ENCODE results near the gene EIF4G1. TPM values are rescaled to one million over a fixed set of nuclear protein-coding genes. Genes with fewer than 3 reads are reported as not detected.

Gene EIF4G1
- total RNA-seq, 4 donors from 2014 or later: 382 to 463 (median 418) TPM

DNA sequence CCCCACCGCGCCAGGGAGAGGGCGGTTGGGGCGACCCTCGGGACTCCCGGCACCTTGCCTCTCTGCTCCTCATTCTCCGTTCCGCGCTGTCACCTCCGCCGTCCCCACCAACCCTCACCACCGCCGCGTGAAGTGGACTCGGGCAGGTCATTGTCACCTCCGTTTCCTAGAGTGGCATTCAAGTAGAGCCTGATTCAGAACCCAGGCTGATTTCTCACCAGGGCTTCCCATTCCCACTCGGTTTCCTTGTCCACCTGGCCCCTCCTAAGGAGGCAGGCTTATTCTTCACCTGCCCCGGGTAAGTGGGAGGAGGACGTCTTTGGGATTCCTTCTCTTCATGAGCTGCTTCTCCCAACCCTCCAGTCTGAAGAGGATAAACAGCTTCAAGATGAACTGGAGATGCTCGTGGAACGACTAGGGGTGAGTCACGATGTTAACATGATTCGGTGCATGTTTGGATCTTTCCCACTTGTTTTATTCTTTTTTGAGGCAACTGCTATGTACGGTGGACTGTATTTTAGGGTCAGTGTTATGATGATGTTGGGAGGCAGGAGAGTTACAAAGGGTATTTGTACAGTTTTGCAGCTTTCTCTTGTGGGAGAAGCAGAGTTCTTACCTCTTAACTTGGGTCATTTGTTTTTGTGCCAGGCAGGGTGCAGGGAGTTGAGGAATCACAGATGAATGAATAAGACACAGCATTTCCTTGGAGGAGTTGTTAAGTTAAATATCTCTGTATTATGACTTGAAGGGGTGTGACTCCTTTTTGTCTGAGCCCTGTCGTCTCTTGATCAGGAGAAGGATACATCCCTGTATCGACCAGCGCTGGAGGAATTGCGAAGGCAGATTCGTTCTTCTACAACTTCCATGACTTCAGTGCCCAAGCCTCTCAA lies 14.7 kb upstream of the EIF4G1 start:
- Histone ChIP-seq H3K4me3 (peak overlapping the region; percentile 73), H3K9me3 (no peaks in the 10 kb centered on the region), H3K27me3 (no peaks in the 10 kb centered on the region), H3K27ac (peak overlapping the region; percentile 82), H3K4me1 (peaks cover 15% of the 10 kb centered on the region), H3K36me3 (peaks cover 35% of the 10 kb centered on the region)
- TF ChIP-seq, protein P1, sequence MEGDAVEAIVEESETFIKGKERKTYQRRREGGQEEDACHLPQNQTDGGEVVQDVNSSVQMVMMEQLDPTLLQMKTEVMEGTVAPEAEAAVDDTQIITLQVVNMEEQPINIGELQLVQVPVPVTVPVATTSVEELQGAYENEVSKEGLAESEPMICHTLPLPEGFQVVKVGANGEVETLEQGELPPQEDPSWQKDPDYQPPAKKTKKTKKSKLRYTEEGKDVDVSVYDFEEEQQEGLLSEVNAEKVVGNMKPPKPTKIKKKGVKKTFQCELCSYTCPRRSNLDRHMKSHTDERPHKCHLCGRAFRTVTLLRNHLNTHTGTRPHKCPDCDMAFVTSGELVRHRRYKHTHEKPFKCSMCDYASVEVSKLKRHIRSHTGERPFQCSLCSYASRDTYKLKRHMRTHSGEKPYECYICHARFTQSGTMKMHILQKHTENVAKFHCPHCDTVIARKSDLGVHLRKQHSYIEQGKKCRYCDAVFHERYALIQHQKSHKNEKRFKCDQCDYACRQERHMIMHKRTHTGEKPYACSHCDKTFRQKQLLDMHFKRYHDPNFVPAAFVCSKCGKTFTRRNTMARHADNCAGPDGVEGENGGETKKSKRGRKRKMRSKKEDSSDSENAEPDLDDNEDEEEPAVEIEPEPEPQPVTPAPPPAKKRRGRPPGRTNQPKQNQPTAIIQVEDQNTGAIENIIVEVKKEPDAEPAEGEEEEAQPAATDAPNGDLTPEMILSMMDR (IDR thresholded peaks at IDR 0.05): no peak
- TF ChIP-seq EP300 (IDR thresholded peaks at IDR 0.05) (no peak), POLR2A (IDR thresholded peaks at IDR 0.05) (no peak), POLR2AphosphoS5 (IDR thresholded peaks at IDR 0.05) (no peak)
- DNase-seq (ENCODE audit: low spot score in 2 of 2): peak in 1 of 2 donors; percentile 80
- WGBS: 23% methylated on average over 19 of the region's 29 CpGs

DNA sequence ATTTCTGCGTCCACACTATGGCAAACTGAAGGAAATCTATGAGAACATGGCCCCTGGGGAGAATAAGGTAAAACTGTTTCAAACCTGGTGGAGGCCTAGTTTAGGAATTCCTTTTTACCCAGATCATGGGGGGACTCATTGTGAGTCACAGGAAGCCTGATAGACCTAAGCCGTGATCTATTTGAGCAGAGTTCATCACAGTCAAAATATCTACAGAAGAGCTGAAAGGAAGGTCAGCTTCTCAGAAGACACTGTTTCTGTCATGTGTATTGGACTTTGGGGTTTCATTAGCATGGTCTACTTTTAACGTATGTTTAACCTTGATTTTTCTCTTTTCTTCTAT lies 14.1 kb upstream of the EIF4G1 start:
- Histone ChIP-seq H3K36me3 (peaks cover 41% of the 10 kb centered on the region), H3K27ac (no peak overlapping the region), H3K4me1 (peaks cover 15% of the 10 kb centered on the region), H3K27me3 (no peaks in the 10 kb centered on the region), H3K9me3 (no peaks in the 10 kb centered on the region), H3K4me3 (peak overlapping the region; percentile 73)
- 83% methylated on average over 3 of the region's 3 CpGs for WGBS
- DNase-seq (ENCODE audit: low spot score in 2 of 2): no peak
- TF ChIP-seq POLR2A (IDR thresholded peaks at IDR 0.05): no peak
- no peak for TF ChIP-seq POLR2AphosphoS5 (IDR thresholded peaks at IDR 0.05)
- no peak for TF ChIP-seq EP300 (IDR thresholded peaks at IDR 0.05)
- TF ChIP-seq, protein P1 (IDR thresholded peaks at IDR 0.05): no peak

DNA sequence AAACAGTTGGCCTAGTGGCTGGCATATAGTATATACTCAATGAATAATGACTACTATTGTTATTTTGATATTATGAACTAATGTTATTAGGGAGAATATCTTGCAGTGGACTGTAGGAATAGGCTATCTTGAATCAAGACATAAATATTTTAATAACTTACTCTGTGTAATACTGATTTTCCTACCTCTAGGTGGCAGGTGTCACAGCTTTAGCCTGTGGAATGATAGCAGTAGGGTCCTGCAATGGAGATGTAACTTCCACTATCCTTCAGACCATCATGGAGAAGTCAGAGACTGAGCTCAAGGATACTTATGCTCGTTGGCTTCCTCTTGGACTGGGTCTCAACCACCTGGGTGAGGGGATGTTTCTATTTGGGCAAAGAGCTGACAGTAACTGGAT lies 8.8 kb upstream of the EIF4G1 start:
- Histone ChIP-seq H3K4me1 (peaks cover 3% of the 10 kb centered on the region), H3K4me3 (no peak overlapping the region), H3K36me3 (peaks cover 83% of the 10 kb centered on the region), H3K9me3 (no peaks in the 10 kb centered on the region), H3K27me3 (no peaks in the 10 kb centered on the region), H3K27ac (no peak overlapping the region)
- WGBS: 53% methylated on average over 1 of the region's 1 CpG
- DNase-seq (ENCODE audit: low spot score in 2 of 2): no peak
- TF ChIP-seq EP300 (IDR thresholded peaks at IDR 0.05): no peak
- TF ChIP-seq POLR2AphosphoS5 (IDR thresholded peaks at IDR 0.05): no peak
- TF ChIP-seq, protein P1 (IDR thresholded peaks at IDR 0.05): peak in 1 of 2 donors; percentile 23

DNA sequence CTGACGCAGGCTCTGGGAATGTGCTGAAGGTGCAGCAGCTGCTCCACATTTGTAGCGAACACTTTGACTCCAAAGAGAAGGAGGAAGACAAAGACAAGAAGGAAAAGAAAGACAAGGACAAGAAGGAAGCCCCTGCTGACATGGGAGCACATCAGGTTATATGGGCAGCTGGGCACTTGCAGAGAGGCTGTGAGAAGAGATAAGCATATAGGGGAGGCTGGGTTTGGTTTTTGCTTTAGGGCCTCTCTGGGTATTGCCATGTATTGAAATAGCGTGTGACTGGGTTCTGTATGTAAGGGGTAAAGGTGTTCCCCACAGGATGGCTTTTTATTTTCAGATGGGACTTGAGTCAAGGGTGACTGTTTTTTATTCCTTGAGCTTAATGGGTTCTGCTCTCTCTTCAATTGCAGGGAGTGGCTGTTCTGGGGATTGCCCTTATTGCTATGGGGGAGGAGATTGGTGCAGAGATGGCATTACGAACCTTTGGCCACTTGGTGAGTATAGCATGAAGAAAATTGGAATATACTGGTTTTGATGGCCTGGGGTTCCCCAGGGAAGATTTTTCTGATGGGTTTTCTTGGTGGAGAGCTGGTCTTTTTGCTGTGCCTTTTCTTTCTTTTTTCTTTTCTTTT lies 7.9 kb upstream of the EIF4G1 start:
- H3K36me3 ChIP-seq: peaks cover 81% of the 10 kb centered on the region
- no peaks in the 10 kb centered on the region for H3K9me3 ChIP-seq
- DNase-seq (ENCODE audit: low spot score in 2 of 2): no peak
- 87% methylated on average over 4 of the region's 4 CpGs for WGBS
- no peaks in the 10 kb centered on the region for H3K4me1 ChIP-seq
- no peaks in the 10 kb centered on the region for H3K27me3 ChIP-seq
- H3K4me3 ChIP-seq: no peak overlapping the region
- TF ChIP-seq EP300 (IDR thresholded peaks at IDR 0.05) (no peak), POLR2AphosphoS5 (IDR thresholded peaks at IDR 0.05) (no peak), POLR2A (IDR thresholded peaks at IDR 0.05) (no peak)
- TF ChIP-seq, protein P1 (IDR thresholded peaks at IDR 0.05): no peak
- no peak overlapping the region for H3K27ac ChIP-seq

DNA sequence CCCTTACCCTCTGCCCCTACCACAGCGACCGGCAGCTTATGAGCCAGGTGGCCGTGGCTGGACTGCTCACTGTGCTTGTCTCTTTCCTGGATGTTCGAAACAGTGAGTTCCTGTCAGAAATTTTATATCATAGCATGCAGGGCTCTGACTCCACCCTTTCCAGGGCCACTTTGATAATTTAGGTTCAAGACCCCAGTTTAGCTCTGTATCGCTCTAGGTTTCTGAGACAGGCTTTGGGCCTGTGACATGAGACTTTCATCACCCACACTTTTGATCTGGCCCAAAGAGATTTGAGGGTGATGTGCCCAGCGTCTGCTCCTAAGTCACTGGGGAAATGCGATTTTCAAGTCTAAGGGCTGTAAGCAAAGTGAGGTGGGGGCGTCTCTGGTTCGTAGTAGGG lies 6.5 kb upstream of the EIF4G1 start:
- DNase-seq (ENCODE audit: low spot score in 2 of 2): no peak
- Histone ChIP-seq H3K27ac (no peak overlapping the region), H3K9me3 (no peaks in the 10 kb centered on the region), H3K36me3 (peaks cover 67% of the 10 kb centered on the region), H3K4me1 (no peaks in the 10 kb centered on the region), H3K27me3 (no peaks in the 10 kb centered on the region), H3K4me3 (no peak overlapping the region)
- TF ChIP-seq POLR2A (IDR thresholded peaks at IDR 0.05) (no peak), EP300 (IDR thresholded peaks at IDR 0.05) (no peak), POLR2AphosphoS5 (IDR thresholded peaks at IDR 0.05) (no peak)
- TF ChIP-seq, protein P1 (IDR thresholded peaks at IDR 0.05): no peak
- 95% methylated on average over 9 of the region's 9 CpGs for WGBS

All from suprapubic skin (tissue), 4 donors.